Lower lobe of right lung (tissue), 2 donors: ENCODE measurements around the gene ELP6. TPM values are rescaled to one million over a fixed set of nuclear protein-coding genes. Genes with fewer than 3 reads are reported as not detected.

ENCODE experiments used
- ATAC-seq, 2 donors: fragments of 200-7000 bp; cut with Tn5 transposase; one replicate each; pipeline ENCODE4 v1.9.1; 2020 to 2022; ENCODE audit warnings: mild to moderate bottlenecking in 2 of 2, moderate library complexity in 2 of 2
- DNase-seq: peaks from one replicate; pipeline ENCODE4 v3.0.0-alpha.2; 2020
- H3K27ac ChIP-seq: fragments of 200-600 bp; one replicate; pipeline ENCODE4 v1.8.0; 2022
- H3K27me3 ChIP-seq: fragments of 200-600 bp; one replicate; pipeline ENCODE4 v1.8.0; 2022; ENCODE audit warnings: low read depth
- H3K36me3 ChIP-seq: fragments of 200-600 bp; one replicate; pipeline ENCODE4 v1.8.0; 2022; ENCODE audit warnings: mild to moderate bottlenecking
- H3K4me1 ChIP-seq: fragments of 200-600 bp; one replicate; pipeline ENCODE4 v1.8.0; 2022
- H3K4me3 ChIP-seq: fragments of 200-600 bp; one replicate; pipeline ENCODE4 v1.8.0; 2022; ENCODE audit warnings: mild to moderate bottlenecking
- H3K9me3 ChIP-seq: fragments of 200-600 bp; one replicate; pipeline ENCODE4 v1.8.0; 2022
- intact Hi-C: fragments of 100-400 bp; cut with DNase I; formaldehyde crosslinking; loops from one replicate; pipeline ENCODE4 v1.11.0; 2022
- total RNA-seq: library from RNA; stranded (reverse); fragmentation: NEBNext Ultra II Directional; extraction: Animal tissue kit (Norgen Biotek cat#: 25700); gene quantifications from one replicate; pipeline ENCODE4 v1.2.1, GENCODE V29; 2021
- TF ChIP-seq, protein P1 (sequence below): fragments of 200-600 bp; IDR thresholded peaks from one replicate; pipeline ENCODE4 v1.8.0; 2022; ENCODE audit warnings: antibody characterized with exemption, mild to moderate bottlenecking
- donor health status: DM: no; HTN: yes; CAD: no; lungs with severe emphysema.

The ELP6 gene
- total RNA-seq, 1 donor from 2014 or later: 18.8 TPM

- ATAC-seq: no peak
- Histone ChIP-seq H3K9me3 (no peaks in the 10 kb centered on the region), H3K36me3 (peaks cover 78% of the 10 kb centered on the region), H3K4me1 (no peaks in the 10 kb centered on the region), H3K27me3 (no peaks in the 10 kb centered on the region), H3K27ac (no peak overlapping the region), H3K4me3 (no peak overlapping the region)
- no peak for DNase-seq
- TF ChIP-seq, protein P1, sequence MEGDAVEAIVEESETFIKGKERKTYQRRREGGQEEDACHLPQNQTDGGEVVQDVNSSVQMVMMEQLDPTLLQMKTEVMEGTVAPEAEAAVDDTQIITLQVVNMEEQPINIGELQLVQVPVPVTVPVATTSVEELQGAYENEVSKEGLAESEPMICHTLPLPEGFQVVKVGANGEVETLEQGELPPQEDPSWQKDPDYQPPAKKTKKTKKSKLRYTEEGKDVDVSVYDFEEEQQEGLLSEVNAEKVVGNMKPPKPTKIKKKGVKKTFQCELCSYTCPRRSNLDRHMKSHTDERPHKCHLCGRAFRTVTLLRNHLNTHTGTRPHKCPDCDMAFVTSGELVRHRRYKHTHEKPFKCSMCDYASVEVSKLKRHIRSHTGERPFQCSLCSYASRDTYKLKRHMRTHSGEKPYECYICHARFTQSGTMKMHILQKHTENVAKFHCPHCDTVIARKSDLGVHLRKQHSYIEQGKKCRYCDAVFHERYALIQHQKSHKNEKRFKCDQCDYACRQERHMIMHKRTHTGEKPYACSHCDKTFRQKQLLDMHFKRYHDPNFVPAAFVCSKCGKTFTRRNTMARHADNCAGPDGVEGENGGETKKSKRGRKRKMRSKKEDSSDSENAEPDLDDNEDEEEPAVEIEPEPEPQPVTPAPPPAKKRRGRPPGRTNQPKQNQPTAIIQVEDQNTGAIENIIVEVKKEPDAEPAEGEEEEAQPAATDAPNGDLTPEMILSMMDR: no peak
- intact Hi-C loops: no loop called here
Measured at GRCh38 chr3:47504113-47504512, 9.4 kb downstream of the ELP6 start.

DNA sequence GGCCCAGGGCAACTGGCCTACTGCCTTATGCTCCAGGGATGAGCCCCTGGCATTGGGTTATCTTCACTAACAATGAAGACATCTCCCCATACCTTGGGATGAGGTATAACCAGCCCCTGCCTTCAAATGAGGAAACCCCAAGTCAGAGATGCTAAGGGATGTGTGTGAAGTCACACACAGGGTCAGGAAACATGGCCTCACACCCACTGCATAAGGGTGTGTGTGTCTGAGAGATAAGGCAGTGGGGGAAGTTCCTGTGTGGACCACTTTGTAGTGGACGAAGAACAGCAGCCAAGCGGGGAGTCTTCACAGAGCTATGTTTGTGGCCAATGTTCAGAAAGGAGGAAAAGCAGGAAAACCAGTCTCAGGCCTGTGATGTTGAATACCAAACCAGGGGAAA is 10.5 kb downstream of the ELP6 start:
- intact Hi-C loops: no loop called here
- H3K36me3 ChIP-seq: peaks cover 78% of the 10 kb centered on the region
- no peak for ATAC-seq

GRCh38 chr3:47496892-47497291 is 16.6 kb downstream of the ELP6 start:
- no peaks in the 10 kb centered on the region for H3K4me1 ChIP-seq
- H3K9me3 ChIP-seq: no peaks in the 10 kb centered on the region
- H3K27ac ChIP-seq: no peak overlapping the region
- TF ChIP-seq, protein P1: no peak
- DNase-seq (no peak), ATAC-seq (peak; percentile 86 to 91)
- peaks cover 74% of the 10 kb centered on the region for H3K36me3 ChIP-seq
- no peak overlapping the region for H3K4me3 ChIP-seq
- intact Hi-C loops: no loop called here
- H3K27me3 ChIP-seq: no peaks in the 10 kb centered on the region

More for the DNA sequence above, 10.5 kb downstream of the ELP6 start:
- no peaks in the 10 kb centered on the region for H3K4me1 ChIP-seq
- DNase-seq: no peak
- no peaks in the 10 kb centered on the region for H3K27me3 ChIP-seq
- no peak overlapping the region for H3K27ac ChIP-seq
- TF ChIP-seq, protein P1: no peak
- H3K9me3 ChIP-seq: no peaks in the 10 kb centered on the region
- no peak overlapping the region for H3K4me3 ChIP-seq

- H3K9me3 ChIP-seq: no peaks in the 10 kb centered on the region
- H3K27ac ChIP-seq: no peak overlapping the region
- intact Hi-C loops: no loop called here
- DNase-seq (no peak), ATAC-seq (no peak)
- H3K27me3 ChIP-seq: no peaks in the 10 kb centered on the region
- TF ChIP-seq, protein P1: no peak
- no peak overlapping the region for H3K4me3 ChIP-seq
- H3K36me3 ChIP-seq: peaks cover 64% of the 10 kb centered on the region
- H3K4me1 ChIP-seq: no peaks in the 10 kb centered on the region
Measured at GRCh38 chr3:47495886-47496285, 17.6 kb downstream of the ELP6 start.

DNA sequence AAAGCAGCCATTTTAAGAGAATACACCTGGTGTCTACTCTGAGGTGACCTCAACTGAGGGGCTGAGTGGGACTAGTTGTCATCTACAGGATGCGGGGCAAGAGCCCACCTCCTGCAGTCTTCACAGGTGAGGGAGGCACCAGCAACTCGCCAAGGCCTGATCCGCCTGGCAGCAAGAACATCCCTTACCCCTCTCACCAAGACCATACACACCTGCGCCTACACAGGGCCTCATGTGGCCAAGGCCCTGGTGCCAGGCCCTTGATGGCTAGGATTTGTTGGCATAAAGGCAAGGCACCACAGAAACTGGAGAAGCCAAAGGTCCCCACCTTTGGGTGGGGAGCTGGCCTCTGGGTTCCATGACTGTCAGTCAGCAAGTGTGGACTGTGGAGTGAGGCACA is 18.4 kb downstream of the ELP6 start:
- ATAC-seq (no peak), DNase-seq (no peak)
- intact Hi-C loops: no loop called here
- Histone ChIP-seq H3K27me3 (no peaks in the 10 kb centered on the region), H3K9me3 (no peaks in the 10 kb centered on the region), H3K36me3 (peaks cover 56% of the 10 kb centered on the region), H3K4me1 (no peaks in the 10 kb centered on the region), H3K4me3 (no peak overlapping the region), H3K27ac (no peak overlapping the region)
- TF ChIP-seq, protein P1: no peak

GRCh38 chr3:47491777-47492176 is 21.7 kb downstream of the ELP6 start:
- Histone ChIP-seq H3K27ac (no peak overlapping the region), H3K9me3 (no peaks in the 10 kb centered on the region), H3K4me3 (no peak overlapping the region), H3K27me3 (no peaks in the 10 kb centered on the region), H3K36me3 (peaks cover 33% of the 10 kb centered on the region), H3K4me1 (no peaks in the 10 kb centered on the region)
- ATAC-seq: no peak
- intact Hi-C loops: no loop called here
- TF ChIP-seq, protein P1: no peak
- no peak for DNase-seq
